Thyroid gland (tissue), 4 donors: ENCODE results near the gene TMEM151B. TPM values are rescaled to one million over a fixed set of nuclear protein-coding genes. Genes with fewer than 3 reads are reported as not detected.

Experiments
- DNase-seq, 2 donors: peaks; one replicate each; pipeline ENCODE4 v3.0.0-alpha.2; 2019
- H3K27ac ChIP-seq, 3 donors: fragments of 200-600 bp; sonication (generic); 1 replicate in 2 of 3; 2 replicates in 1 of 3; pipeline ENCODE4 v1.5.1; 2016 to 2019; ENCODE audit warnings: mild to moderate bottlenecking in 1 of 3, moderate library complexity in 1 of 3
- H3K27me3 ChIP-seq: fragments of 200-600 bp; sonication (generic); one replicate; pipeline ENCODE4 v1.5.1; 2019
- H3K36me3 ChIP-seq, 2 donors: fragments of 200-600 bp; sonication (generic); one replicate each; pipeline ENCODE4 v1.5.1; 2016 to 2019
- H3K4me1 ChIP-seq, 2 donors: fragments of 200-600 bp; sonication (generic); one replicate each; pipeline ENCODE4 v1.5.1; 2017 to 2019
- H3K4me3 ChIP-seq, 3 donors: fragments of 200-600 bp; sonication (generic); replicated peaks in 1 of 3; 1 replicate in 2 of 3; 2 replicates in 1 of 3; pipeline ENCODE4 v1.5.1; 2016; ENCODE audit warnings: mild to moderate bottlenecking in 1 of 3
- H3K9me3 ChIP-seq: fragments of 200-600 bp; sonication (generic); one replicate; pipeline ENCODE4 v1.5.1; 2017
- CTCF ChIP-seq, 6 experiments: fragments of 200-600 bp in 3 of 6; fragments of 450-650 bp in 3 of 6; sonication (generic) in 3 of 6; IDR thresholded peaks; one replicate each; pipeline ENCODE4 v1.5.1; 2016 to 2019; ENCODE audit warnings: antibody characterized with exemption in 6 of 6, mild to moderate bottlenecking in 2 of 6, inconsistent platforms in 1 of 6, moderate library complexity in 1 of 6
- POLR2A ChIP-seq, 2 donors: fragments of 450-650 bp; IDR thresholded peaks; one replicate each; pipeline ENCODE4 v1.6.1; 2017; ENCODE audit warnings: antibody characterized with exemption in 2 of 2, mild to moderate bottlenecking in 2 of 2, moderate library complexity in 1 of 2
- whole genome bisulfite sequencing, 2 donors: methylation state at CpG; one replicate each; pipeline ENCODE4 v1.1.5; 2017; 5-methylcytosine and 5-hydroxymethylcytosine counted together
- intact Hi-C: fragments of 100-400 bp; cut with DNase I; formaldehyde crosslinking; loops from one replicate; pipeline ENCODE4 v1.15.1; 2023
- total RNA-seq, 4 donors: library from RNA; depleted of rRNA; stranded (reverse); fragments of >200 nt; gene quantifications; one replicate each; pipeline ENCODE4 v1.2.3, GENCODE V29; 2016

TMEM151B gene
- total RNA-seq, 4 donors from 2014 or later, result not detected

DNA sequence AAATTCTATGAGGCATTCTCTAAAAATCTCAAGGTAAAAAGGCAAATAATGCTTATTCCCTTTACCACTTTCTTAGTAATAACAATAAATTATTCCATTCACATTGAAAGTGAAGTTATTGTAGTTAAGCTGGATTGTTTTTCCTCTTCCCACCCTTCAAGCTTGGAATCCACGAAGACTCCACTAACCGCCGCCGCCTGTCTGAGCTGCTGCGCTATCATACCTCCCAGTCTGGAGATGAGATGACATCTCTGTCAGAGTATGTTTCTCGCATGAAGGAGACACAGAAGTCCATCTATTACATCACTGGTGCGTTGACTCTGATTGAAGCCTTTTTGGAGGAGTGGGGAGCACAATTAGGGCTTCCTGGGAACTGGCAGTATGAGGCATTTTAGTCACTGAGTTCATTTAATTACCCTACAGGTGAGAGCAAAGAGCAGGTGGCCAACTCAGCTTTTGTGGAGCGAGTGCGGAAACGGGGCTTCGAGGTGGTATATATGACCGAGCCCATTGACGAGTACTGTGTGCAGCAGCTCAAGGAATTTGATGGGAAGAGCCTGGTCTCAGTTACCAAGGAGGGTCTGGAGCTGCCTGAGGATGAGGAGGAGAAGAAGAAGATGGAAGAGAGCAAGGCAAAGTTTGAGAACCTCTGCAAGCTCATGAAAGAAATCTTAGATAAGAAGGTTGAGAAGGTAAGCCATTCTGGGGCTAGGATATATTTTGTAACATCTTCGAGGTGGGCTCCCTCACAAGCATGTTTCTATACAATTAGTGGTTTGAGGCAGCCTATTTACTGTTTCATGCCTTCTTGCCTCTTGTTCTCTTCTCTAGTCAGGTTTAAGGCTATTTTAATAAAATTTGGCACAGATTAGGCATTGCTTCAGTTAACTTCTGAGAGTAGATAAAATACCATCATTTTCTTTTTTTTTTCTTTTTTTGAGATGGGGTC is 18.4 kb upstream of the TMEM151B start:
- H3K4me3 ChIP-seq, result no peak overlapping the region
- H3K27ac ChIP-seq, result no peak overlapping the region
- H3K36me3 ChIP-seq, result peaks cover 63 to 66% of the 10 kb centered on the region in 2 donors
- intact Hi-C loops, result no loop called here
- WGBS, 2 donors, result 95% methylated on average over 14 of the region's 14 CpGs
- H3K4me1 ChIP-seq, result peaks cover 13 to 27% of the 10 kb centered on the region in 2 donors
- no peaks in the 10 kb centered on the region for H3K9me3 ChIP-seq
- no peak for DNase-seq
- no peak for TF ChIP-seq CTCF (IDR thresholded peaks at IDR 0.05)
- no peak for TF ChIP-seq POLR2A (IDR thresholded peaks at IDR 0.05)
- no peaks in the 10 kb centered on the region for H3K27me3 ChIP-seq

- peaks cover 63 to 66% of the 10 kb centered on the region in 2 donors for H3K36me3 ChIP-seq
Measured at GRCh38 chr6:44253307-44254101, 16.7 kb upstream of the TMEM151B start.

DNA sequence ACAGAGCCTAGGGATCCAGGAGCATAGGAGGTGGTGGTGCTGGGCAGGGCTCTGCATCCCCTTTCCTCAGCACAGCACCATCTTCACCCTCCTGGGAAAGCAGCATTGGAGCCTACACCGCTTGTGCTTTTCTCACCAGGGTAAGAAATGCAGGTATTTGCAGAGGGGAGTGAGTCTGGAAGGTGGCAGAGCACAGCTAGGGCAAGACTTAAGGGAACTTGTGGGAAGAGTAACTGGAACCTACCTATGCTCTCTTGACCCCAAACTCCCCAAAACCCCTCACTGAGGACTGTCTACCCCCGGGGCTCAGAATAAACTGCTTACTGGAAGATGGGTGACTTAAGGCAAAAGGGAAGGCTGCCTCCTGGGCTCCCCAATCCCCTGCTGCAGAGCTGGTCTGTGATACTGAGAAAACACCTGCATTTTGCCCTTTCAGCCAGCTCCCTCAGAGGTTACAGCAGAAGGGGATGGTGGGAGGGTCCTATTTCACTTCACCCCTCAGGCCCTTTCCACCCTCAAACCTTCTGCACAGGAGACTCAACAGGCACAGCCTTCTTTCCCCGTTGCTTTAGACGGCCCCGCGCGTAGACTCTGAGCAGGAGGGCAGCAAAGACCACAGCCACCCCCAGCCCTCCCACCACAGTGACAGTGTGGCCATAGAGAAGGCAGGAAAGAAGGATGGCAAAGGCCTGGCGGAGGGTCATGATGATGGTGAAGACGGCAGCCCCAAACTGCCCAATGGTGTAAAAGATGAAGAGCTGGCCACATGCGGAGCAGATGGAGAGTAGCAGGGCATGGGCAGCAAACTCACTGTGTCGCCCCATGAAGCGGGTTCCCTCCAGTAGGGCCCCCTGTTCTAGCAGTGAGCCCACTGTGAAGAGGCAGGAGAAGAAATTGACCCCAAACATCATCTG is 15.8 kb upstream of the TMEM151B start:
- 82% methylated on average over 12 of the region's 12 CpGs for WGBS, 2 donors
- intact Hi-C loops, result loop anchor here (5.0 kb wide), 1 partner anchor 82 kb away; no protein-coding TSS in a partner anchor
- no peaks in the 10 kb centered on the region for H3K27me3 ChIP-seq
- no peaks in the 10 kb centered on the region for H3K9me3 ChIP-seq
- H3K4me3 ChIP-seq, result no peak overlapping the region
- H3K36me3 ChIP-seq, result peaks cover 56 to 59% of the 10 kb centered on the region in 2 donors
- peaks cover 5 to 19% of the 10 kb centered on the region in 2 donors for H3K4me1 ChIP-seq
- no peak for TF ChIP-seq CTCF (IDR thresholded peaks at IDR 0.05)
- DNase-seq, result no peak
- H3K27ac ChIP-seq, result no peak overlapping the region

More at GRCh38 chr6:44253307-44254101, 16.7 kb upstream of the TMEM151B start:
- Histone ChIP-seq H3K27me3 (no peaks in the 10 kb centered on the region), H3K4me3 (no peak overlapping the region), H3K27ac (no peak overlapping the region), H3K4me1 (peaks cover 7 to 29% of the 10 kb centered on the region in 2 donors), H3K9me3 (no peaks in the 10 kb centered on the region)
- peak in 1 of 2 donors; percentile 29 for DNase-seq
- WGBS, 2 donors, result 73 to 75% methylated on average over 10 of the region's 10 CpGs
- TF ChIP-seq POLR2A (IDR thresholded peaks at IDR 0.05) (no peak), CTCF (IDR thresholded peaks at IDR 0.05) (peak in 1 of 6 experiments; percentile 35)
- intact Hi-C loops, result no loop called here

GRCh38 chr6:44255105-44255808 is 15.0 kb upstream of the TMEM151B start:
- Histone ChIP-seq H3K4me1 (peaks cover 5 to 14% of the 10 kb centered on the region in 2 donors), H3K27ac (no peak overlapping the region), H3K9me3 (no peaks in the 10 kb centered on the region), H3K4me3 (no peak overlapping the region), H3K36me3 (peaks cover 48 to 56% of the 10 kb centered on the region in 2 donors), H3K27me3 (no peaks in the 10 kb centered on the region)
- 78 to 80% methylated on average over 11 to 13 of the region's 16 CpGs for WGBS, 2 donors
- intact Hi-C loops, result loop anchor here (5.0 kb wide), 1 partner anchor 83 kb away; no protein-coding TSS in a partner anchor
- TF ChIP-seq POLR2A (IDR thresholded peaks at IDR 0.05) (no peak), CTCF (IDR thresholded peaks at IDR 0.05) (no peak)
- no peak for DNase-seq
